ENCODE measurements around the gene XRCC6.
"Not testable (repeated sequence)": the region's sequence is repeated elsewhere in the genome, so short reads cannot be mapped to it uniquely, and the experiment has no call there.

Gene XRCC6

DNA sequence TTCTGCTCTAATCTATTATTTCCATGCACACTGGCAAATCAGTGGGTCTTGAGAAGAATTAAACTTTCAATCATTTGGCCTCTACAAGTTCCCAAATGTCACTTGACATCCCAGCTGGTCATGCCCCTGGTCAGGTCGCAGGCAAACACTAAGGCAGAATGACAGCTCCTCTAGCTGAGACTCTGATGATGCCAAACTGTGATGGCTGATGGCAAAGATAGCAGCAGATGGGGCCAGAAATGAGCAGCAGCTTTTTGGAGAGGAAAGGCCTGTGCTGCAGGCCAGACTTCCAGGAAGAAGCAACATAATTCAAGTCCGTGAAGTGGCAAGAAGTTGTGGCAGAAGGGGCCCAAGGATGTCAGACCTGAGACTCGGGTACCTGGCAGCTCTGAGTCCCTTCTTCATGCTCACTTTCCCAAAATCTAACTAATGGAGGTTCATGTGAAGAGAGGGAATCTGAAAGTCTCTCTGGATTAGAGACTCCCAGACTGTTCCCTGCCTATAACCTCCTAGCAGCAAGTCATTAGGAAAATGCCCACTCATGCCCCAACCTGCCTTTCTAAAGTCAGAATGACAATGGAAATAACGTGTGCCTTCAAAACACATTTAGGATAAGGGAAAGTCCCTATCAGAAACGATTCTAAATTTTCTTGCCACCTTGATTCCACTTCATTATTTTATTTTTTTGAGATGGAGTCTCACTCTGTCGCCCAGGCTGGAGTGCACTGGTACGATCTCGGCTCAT is 22.0 kb upstream of the XRCC6 start:
- no peak for DNase-seq

DNA sequence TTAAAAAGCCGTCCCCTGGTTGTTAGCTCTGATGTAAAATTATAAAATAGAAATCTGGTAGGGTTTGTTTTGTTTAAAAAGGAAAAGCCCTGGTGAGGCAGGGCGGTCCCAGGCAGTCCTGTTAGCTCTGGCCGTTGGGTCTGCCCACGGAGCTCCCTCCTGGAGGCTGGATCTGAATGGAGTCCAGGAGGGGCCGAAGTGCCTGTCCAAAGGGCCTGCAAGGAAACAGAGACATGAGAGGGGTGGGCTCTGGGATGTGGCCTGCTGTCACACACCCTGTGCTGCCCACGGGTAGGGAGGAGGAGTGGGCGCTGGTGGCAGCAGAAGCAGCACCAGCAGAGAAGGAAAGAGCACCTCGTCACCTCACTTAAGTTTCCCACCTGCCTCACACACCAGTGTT is 20.1 kb upstream of the XRCC6 start:
- no peak for DNase-seq

DNA sequence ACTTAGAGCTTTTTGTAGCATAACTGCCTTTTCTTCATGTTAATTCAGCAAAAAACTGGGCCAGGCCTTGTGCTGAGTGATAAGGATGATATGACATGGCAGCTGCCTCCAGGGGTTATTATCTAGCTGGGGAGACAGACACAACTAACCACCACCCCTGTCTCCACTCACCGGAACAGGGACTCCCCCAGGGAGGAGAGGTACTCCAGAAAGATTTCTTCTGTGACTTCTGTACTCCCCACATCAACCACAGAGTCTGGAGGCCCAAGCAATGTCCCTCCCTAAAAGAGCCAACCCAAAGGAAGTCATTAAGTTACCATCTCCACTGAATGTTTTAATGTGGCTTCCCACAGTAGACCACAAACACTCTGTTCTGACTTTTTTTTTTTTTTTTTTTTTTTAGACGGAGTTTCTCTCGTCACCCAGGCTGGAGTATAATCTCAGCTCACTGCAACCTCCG is 17.2 kb upstream of the XRCC6 start:
- DNase-seq, result peak; percentile 49

DNA sequence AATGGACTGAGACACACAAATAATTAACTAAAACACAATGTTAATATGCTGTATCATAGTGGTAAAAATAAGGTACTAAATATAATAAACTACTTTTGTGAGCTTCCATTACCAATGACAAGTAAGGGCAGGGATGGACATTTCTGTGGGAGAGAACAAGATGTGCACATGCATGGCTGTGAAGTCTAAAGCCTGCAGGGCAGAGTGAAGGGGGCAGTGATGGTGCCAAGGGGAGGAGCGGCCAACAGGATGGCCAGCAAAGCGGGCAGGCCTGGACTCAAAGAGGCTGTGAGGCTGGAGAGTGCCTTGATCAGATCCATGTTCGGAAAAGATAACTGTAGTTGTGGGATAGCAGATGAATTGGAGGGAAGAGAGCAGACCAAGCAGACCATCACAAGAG is 12.7 kb upstream of the XRCC6 start:
- no peak for DNase-seq

DNA sequence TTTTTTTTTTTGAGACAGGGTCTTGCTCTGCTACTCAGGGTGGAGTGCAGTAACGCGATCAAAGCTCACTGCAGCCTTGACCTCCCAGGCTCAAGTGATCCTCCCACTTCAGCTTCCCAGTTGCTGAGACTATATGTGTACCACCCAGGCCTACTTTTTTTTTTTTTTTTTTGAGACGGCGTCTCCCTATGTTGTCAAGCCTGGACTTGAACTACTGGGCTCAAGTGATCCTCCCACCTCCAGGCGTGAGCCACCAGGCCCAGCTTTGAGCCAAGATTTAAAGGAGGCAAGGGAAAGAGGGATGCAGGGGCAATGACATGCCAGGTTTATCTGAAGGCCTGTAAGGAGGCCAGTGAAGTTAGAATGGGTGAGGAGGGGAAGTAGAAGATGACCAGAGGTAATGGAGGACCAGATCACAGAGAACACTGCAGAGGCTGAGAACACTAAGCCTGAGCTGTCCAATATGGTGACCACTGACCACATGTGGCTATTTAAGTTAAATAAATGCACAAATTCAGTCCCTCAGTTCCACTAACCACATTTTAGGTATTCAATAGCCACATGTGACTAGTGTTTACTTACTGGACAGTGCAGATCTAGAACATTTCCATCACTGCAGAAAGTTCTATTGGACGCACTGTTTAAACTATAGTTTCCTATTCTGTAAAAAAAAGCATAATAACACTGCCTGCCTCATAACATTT is 8.3 kb upstream of the XRCC6 start:
- DNase-seq, result no peak

DNA sequence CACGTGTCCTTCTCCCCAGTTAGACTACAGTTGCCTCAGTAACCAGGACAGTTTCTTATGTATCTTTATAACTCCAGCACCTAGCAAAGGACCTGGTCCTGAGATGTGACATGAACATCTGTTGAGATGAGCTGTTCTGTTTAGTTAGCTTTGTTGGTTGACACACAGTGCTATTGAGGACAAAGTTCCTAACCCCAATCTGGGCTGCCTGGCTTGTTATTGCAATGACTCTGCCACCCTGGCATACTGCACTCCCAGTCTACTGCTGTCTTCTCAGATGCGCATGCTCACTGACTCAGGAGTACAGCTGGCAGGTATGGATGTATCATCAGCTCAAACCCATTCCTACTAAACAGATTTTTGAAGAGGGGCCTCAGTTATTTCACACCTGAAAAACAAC is 7.6 kb upstream of the XRCC6 start:
- DNase-seq, result no peak

DNA sequence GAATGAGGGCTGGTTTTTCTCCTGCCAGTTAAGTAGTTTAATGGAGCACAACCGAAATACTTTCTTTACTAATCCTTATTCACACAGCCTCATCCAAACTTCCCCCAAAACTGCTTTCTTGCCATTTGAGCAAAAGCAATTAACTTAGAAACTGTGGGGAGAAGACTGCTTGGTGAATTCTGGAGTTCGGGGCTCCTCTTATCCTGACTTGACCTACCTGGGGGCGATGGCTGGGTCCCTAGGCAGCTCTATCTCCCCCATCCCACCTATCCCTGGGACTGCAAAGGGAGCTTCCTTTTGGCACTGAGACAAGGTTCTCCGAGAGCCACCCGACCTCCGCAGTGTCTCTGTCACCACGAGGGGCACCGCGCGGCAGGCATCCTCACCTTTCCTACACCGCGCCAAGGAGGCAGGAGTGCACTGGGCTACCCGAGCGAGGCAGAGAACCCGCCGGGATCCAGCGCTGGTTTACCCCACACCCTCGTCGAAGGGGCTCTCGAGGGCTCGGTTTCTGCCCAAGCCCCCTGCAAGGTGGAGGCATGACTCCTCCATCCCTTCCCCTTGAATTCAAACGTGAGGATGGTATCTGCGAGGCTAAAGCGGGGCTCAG is 1.0 kb upstream of the XRCC6 start:
- peak; percentile 25 for DNase-seq

DNA sequence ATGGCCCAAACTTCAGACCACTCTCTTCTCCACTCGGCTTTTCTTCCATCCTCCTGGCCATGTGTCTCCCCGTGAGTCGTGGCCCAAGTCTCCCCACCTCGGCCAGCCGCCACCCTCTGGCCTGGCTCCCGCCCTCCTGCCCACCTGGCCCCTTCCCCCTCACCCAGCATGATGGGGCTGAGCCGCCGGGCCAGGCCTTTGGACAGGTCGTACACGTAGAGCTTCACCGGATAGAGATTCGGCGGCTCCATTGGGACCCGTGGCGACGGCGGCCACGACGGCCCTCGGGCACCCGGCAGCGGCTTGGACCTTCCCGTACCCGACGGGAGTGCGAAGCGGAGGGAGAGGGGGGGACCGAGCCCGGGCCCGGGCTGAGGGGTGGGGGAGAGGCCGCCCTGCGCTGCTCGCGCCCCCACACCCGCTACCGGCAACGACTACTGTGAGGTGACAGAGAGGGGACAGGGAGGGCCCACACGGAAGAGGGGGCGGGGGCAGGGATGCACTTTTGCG is 451 bp upstream of the XRCC6 start, which contains the start of gene DESI1:
DESI1 (minus strand) TSS at position 455 of the 510 bp plus-strand sequence; CDS start at position 251, 204 bp downstream.
- DNase-seq, result no peak

DNA sequence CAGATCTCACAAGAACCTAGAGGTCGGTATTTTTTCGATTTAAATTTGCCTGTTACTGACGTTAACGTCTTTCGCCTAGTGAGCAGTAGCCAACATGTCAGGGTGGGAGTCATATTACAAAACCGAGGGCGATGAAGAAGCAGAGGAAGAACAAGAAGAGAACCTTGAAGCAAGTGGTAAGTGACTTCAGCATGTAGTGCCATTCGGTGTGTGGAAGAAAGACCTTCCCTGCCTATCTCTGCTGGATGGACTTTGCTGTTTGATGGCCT is 750 bp downstream of the XRCC6 start:
- no peak for DNase-seq

DNA sequence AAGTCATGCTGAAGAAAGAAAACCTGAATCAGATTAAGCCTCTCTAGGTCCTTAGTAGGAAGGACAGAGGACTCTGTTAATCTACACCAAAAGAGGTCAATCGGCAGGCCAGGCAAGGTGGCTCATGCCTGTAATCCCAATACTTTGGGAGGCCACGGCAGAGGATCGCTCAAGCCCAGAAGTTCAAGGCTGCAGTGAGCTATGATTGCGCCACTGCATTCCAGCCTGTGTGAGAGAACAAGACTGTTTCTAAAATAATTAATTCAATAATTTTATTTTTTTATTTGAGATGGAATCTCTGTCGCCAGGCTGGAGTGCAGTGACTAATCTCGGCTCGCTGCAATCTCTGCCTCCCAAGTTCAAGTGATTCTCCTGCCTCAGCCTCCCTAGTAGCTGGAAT is 4.5 kb downstream of the XRCC6 start:
- DNase-seq, result no peak

DNA sequence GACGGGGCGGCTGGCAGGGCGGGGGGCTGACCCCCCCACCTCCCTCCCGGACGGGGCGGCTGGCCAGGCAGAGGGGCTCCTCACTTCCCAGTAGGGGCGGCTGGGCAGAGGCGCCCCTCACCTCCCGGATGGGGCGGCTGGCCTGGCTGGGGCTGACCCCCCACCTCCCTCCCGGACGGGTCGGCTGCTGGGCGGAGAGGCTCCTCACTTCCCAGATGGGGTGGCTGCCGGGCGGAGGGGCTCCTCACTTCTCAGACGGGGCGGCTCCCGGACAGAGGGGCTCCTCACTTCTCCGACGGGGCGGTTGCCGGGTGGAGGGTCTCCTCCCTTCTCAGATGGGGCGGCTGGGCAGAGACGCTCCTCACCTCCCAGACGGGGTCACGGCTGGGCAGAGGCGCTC is 10.0 kb downstream of the XRCC6 start:
- DNase-seq, result not testable (repeated sequence)

DNA sequence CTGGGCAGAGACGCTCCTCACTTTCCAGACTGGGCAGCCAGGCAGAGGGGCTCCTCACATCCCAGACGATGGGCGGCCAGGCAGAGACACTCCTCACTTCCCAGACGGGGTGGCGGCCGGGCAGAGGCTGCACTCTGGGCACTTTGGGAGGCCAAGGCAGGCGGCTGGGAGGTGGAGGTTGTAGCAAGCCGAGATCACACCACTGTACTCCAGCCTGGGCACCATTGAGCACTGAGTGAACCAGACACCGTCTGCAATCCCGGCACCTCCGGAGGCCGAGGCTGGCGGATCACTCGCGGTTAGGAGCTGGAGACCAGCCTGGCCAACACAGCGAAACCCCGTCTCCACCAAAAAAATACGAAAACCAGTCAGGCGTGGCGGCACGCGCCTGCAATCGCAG is 10.5 kb downstream of the XRCC6 start:
- not testable (repeated sequence) for DNase-seq

DNA sequence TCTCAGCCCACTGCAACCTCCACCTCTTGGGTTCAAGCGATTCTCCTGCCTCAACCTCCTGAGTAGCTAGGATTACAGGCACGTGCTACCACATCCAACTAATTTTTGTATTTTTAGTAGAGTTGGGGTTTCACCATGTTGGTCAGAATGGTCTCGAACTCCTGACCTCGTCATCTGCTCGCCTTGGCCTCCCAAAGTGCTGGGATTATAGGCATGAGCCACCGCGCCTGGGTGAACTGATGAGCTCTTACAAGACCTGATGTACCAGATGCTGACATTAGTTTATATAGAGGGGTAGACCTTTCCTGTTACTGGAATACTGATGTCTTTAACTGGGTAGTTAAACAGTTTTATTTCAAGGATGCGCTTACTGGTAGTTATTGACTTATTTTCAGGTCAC is 13.5 kb downstream of the XRCC6 start:
- DNase-seq, result not testable (repeated sequence)

DNA sequence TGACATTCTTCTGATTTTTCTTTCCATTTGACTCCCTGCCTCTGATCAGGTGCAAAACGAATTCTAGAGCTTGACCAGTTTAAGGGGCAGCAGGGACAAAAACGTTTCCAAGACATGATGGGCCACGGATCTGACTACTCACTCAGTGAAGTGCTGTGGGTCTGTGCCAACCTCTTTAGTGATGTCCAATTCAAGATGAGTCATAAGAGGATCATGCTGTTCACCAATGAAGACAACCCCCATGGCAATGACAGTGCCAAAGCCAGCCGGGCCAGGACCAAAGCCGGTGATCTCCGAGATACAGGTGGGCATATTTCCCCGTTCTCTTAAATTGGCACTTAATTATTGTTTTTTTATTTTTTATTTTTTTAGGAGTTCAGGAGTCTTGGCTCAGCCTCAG is 15.4 kb downstream of the XRCC6 start:
- DNase-seq, result no peak

DNA sequence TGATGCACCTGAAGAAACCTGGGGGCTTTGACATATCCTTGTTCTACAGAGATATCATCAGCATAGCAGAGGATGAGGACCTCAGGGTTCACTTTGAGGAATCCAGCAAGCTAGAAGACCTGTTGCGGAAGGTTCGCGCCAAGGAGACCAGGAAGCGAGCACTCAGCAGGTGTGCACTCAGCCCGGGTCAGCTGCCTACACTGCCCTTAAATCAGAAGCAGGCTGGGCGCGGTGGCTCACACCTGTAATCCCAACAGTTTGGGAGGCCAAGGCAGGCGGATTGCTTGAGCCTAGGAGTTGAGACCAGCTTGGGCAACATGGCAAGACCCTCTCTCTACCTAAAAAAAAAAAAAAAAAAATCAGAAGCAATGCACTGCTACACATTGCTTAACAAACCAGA is 16.5 kb downstream of the XRCC6 start:
- not testable (repeated sequence) for DNase-seq

DNA sequence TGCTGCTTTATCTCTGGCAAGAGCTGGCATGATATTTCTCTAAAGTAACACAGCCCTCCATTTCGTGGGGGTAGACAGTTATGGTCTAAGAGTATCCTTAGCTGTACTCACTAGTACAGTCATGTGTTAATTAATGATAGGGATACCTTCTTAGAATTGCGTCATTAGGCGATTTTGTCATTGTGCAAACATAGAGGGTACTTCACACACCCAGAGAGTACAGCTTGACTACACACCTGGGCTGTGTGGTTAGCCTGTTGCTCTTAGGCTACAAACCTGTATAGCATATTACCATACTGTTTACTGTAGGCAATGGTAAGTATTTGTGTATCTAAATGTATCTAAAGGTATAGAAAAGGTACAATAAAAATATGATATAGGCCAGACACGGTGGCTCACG is 17.0 kb downstream of the XRCC6 start:
- no peak for DNase-seq

DNA sequence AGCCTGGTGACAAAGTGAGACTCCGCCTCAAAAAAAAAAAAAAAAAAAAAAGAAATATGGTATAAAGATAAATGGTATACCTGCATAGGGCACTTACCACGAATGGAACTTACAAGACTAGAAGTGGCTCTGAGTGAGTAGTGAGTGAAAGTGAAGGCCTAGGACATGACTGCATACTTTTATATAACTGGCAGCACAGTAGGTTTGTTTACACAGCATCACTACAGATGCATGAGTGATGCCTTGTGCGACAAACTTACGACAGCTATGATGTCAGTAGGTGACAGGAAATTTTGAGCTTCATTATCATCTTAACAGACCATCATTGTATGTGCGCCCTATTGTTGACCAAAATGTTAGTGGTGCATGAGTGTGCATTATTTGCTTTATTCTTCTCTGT is 17.7 kb downstream of the XRCC6 start:
- DNase-seq, result no peak

DNA sequence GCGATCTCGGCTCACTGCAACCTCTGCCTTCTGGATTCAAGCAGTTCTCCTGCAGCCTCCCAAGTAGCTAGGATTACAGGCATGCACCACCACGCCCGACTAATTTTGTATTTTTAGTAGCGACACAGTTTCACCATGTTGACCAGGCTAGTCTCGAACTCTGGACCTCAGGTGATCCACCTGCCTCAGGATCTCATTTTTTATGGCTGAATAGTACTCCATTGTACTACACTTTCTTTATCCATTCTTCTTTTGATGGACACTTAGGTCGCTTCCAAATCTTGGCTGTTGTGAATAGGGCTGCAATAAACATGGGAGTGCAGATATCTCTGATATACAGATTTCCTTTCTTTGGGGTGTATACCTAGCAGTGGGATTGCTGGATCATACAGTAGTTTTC is 20.8 kb downstream of the XRCC6 start:
- no peak for DNase-seq

DNA sequence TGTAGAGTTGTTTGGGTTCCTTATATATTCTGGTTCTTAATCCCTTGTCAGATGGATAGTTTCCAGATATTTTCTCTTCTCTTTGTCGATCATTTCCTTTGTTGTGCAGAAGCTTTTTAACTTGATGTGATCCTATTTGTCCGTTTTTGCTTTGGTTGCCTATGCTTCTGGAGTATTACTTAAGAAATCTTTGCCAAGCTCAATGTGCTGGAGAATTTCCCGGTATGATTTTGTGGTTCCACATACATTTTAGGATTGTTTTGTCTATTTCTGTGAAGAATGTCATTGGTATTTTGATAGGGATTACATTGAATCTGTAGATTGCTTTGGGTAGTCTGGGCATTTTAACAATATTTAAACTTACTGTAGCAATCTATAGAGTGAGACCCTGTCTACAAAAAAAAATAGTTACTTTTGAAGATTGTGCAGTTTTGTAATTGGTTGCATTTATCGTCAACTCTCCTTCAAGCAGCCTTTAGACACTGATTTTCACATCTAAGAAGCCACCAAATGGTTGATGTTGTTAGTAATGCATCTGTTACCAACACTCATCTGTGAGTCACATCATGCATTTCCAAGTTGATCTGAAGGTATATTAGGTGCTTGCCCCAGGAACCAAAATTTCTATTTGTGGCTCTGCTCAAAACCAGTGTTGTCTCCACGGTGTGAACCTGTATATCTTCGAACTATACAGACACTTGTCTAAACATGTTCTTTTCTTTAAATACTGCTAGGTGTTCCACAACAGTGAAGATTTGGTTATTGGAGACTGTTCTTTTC is 21.4 kb downstream of the XRCC6 start:
- DNase-seq, result no peak

DNA sequence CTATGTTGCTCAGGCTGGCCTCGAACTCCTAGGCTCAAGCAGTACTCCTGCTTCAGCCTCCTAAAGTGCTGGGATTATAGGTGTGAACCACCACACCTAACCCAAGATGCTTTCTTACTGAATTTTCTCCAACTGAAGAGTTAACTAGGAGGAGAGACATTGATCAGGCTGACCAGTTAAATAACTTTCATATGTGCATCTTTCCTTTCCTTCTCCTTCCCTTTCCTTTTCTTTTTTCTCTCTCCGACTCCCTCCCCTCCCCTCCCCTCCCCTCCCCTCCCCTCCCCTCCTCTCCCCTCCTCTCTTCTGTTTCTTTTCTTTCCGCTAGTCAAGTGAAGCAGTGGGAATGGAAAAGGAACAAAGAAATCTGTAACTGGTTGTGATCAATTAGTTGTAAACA is 26.7 kb downstream of the XRCC6 start:
- DNase-seq, result no peak

DNA sequence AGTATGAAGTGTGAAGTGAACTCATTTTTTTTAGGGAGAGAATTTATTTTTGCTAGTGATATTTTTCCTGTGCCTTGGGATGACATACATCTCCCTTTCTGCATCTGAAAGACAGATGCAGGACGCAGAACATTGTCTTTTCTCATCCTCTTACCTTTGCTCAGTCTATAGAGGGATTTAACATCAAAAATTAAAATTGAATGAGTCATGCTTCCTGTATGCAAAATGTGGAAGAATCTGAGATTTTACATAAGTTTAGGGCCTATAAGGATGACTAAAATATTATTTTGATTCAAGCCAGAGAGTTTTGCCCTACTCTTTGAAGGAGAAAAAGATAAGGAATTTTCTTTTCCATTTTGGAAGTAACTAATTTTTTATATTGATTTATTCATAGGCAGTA is 27.3 kb downstream of the XRCC6 start:
- DNase-seq, result no peak

DNA sequence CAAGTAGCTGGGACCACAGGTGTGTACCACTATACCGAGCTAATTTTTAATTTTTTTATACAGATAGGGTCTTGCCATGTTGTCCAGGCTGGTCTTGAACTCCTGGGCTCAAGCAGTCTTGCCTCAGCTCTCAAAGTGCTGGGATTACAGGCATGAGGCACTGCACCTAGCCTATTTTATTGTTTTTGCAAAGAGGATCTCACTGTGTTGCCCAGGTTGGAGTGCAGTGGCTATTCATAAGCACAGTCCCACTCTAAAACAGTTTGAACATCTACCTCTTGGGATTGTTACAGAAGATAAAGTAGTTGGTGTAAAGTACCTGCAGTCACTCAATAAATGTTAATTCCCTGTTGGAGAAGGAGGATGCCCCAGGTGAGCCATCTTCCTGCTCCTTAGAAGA is 29.1 kb downstream of the XRCC6 start:
- no peak for DNase-seq

DNA sequence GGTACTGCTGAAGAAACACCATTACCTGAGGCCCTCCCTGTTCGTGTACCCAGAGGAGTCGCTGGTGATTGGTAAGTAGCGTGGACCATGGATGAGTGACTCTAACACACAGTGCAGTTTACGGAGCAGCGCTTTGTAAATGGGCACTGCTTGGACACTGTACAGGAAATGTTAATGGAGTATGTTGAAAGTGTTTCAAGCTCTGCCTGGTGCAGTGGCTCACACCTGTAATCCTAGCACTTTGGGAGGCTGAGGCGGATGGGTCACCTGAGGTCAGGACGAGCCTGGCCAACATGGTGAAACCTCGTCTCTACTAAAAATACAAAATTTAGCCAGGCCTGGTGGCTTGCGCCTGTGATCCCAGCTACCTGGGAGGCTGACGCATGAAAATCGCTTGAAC is 29.7 kb downstream of the XRCC6 start:
- no peak for DNase-seq
